OCI-LY7 (cell line): Measurements from ENCODE around the gene PLCG1. TPM values are rescaled to one million over a fixed set of nuclear protein-coding genes. Genes with fewer than 3 reads are reported as not detected.

Experiments used
- BruUV-seq: library from RNA; stranded (reverse); fragments of 400-500 nt; replicated peaks from 2 replicates; lab custom pipeline; 2021; lab: Mats Ljungman, UMichigan
- CTCF ChIA-PET: fragments of 300-600 bp; sonication (Branson Sonifier 250); formaldehyde crosslinking; loops from one replicate; lab custom pipeline; 2022; ENCODE audit warnings: antibody characterized with exemption; ENCODE audit not compliant: unreplicated experiment; lab: Charles Lee
- POLR2A ChIA-PET: fragments of 300-600 bp; sonication (Branson Sonifier 250); formaldehyde crosslinking; loops from one replicate; lab custom pipeline; 2022; ENCODE audit warnings: antibody characterized with exemption; lab: Charles Lee
- DNase-seq: peaks from one replicate; pipeline ENCODE4 v3.0.0-alpha.2; 2015; ENCODE audit warnings: low spot score
- H2AFZ ChIP-seq: fragments of 200-600 bp; sonication (generic), shearing (Covaris generic); 2 replicates; pipeline ENCODE4 v1.6.1; 2014; ENCODE audit warnings: mild to moderate bottlenecking, antibody characterized with exemption, low read length, moderate library complexity
- H3K27ac ChIP-seq: fragments of 200-600 bp; sonication (generic); 2 replicates; pipeline ENCODE4 v1.5.1; 2014; ENCODE audit warnings: mixed run types, low read depth, mild to moderate bottlenecking, moderate library complexity, low read length, inconsistent platforms; ENCODE audit not compliant: poor library complexity, severe bottlenecking
- H3K36me3 ChIP-seq: fragments of 200-600 bp; sonication (generic); 2 replicates; pipeline ENCODE4 v1.6.1; 2014; ENCODE audit warnings: mild to moderate bottlenecking, antibody characterized with exemption, low read length, moderate library complexity, mixed read lengths; ENCODE audit not compliant: insufficient read depth
- H3K4me1 ChIP-seq: fragments of 200-600 bp; sonication (generic); 2 replicates; pipeline ENCODE4 v1.5.1; 2014; ENCODE audit warnings: mild to moderate bottlenecking, low read length; ENCODE audit not compliant: insufficient read depth, poor library complexity, severe bottlenecking
- H3K4me2 ChIP-seq: fragments of 200-600 bp; sonication (generic); 2 replicates; pipeline ENCODE4 v1.6.1; 2014; ENCODE audit warnings: mild to moderate bottlenecking, low read length
- H3K4me3 ChIP-seq: fragments of 200-600 bp; sonication (generic); 2 replicates; pipeline ENCODE4 v1.5.1; 2014; ENCODE audit warnings: mild to moderate bottlenecking, low read depth, low read length; ENCODE audit not compliant: poor library complexity, severe bottlenecking
- H3K79me2 ChIP-seq: fragments of 200-600 bp; sonication (generic); 2 replicates; pipeline ENCODE4 v1.6.1; 2016; ENCODE audit warnings: low read depth, mild to moderate bottlenecking, low read length, moderate library complexity, mixed read lengths; ENCODE audit not compliant: insufficient read depth
- H3K9me2 ChIP-seq: fragments of 200-600 bp; sonication (generic); 2 replicates; pipeline ENCODE4 v1.6.1; 2016; ENCODE audit warnings: mild to moderate bottlenecking, low read length, mixed read lengths; ENCODE audit not compliant: insufficient read depth
- H3K9me3 ChIP-seq: fragments of 200-600 bp; sonication (generic); 2 replicates; pipeline ENCODE4 v1.6.1; 2014; ENCODE audit warnings: mild to moderate bottlenecking, mixed run types, low read length, mixed read lengths
- H4K20me1 ChIP-seq: fragments of 200-600 bp; sonication (generic); 2 replicates; pipeline ENCODE4 v1.6.1; 2014; ENCODE audit warnings: mild to moderate bottlenecking, antibody characterized with exemption, low read length, moderate library complexity, mixed read lengths; ENCODE audit not compliant: insufficient read depth
- CTCF ChIP-seq: fragments of 200-600 bp; sonication (generic); conservative IDR thresholded peaks from 2 replicates; pipeline ENCODE4 v1.5.1; 2014; ENCODE audit warnings: mild to moderate bottlenecking, antibody characterized with exemption, low read length, moderate library complexity, mixed read lengths
- EZH2phosphoT487 ChIP-seq: fragments of 200-600 bp; sonication (generic); IDR thresholded peaks from 2 replicates; pipeline ENCODE4 v1.6.1; 2018; ENCODE audit warnings: low read depth, borderline replicate concordance, mild to moderate bottlenecking, mixed run types, antibody characterized with exemption, low read length, moderate library complexity, mixed read lengths
- intact Hi-C: fragments of 100-400 bp; cut with micrococcal nuclease; formaldehyde crosslinking; loops from one replicate; pipeline ENCODE4 v1.10.0; 2022; ENCODE audit not compliant: unreplicated experiment
- total RNA-seq, 2 experiments: library from RNA; depleted of rRNA in 1 of 2; stranded (reverse); fragments of >200 nt in 1 of 2; shearing (Covaris generic) in 1 of 2; gene quantifications; 2 replicates each; pipeline ENCODE4 v1.2.3, GENCODE V29; 2014 to 2022

PLCG1 gene
- total RNA-seq, 2 experiments from 2014 or later, result 103 to 121 TPM

GRCh38 chr20:41213150-41213820, 75.9 kb downstream of the PLCG1 start:
- no TSS peak for BruUV-seq
- no peaks in the 10 kb centered on the region for H3K9me3 ChIP-seq
- CTCF ChIA-PET, result no interaction called here

GRCh38 chr20:41214202-41214601, 76.9 kb downstream of the PLCG1 start:
- TF ChIP-seq CTCF (no peak), EZH2phosphoT487 (no peak)
- ChIA-PET CTCF (no interaction called here), POLR2A (interaction anchor here (1.7 kb wide), 1 partner anchor 16 kb away, joined by 4 read pairs; no protein-coding TSS in a partner anchor)
- H3K36me3 ChIP-seq, result no peaks in the 10 kb centered on the region
- intact Hi-C loops, result no loop called here
- H2AFZ ChIP-seq, result no peak overlapping the region
- no peaks in the 10 kb centered on the region for H4K20me1 ChIP-seq
- no TSS peak for BruUV-seq
- no peak overlapping the region for H3K27ac ChIP-seq
- H3K79me2 ChIP-seq, result no peaks in the 10 kb centered on the region
- no peak overlapping the region for H3K4me3 ChIP-seq
- no peak overlapping the region for H3K4me2 ChIP-seq
- H3K9me3 ChIP-seq, result no peaks in the 10 kb centered on the region
- no peak for DNase-seq
- H3K9me2 ChIP-seq, result no peaks in the 10 kb centered on the region
- H3K4me1 ChIP-seq, result no peaks in the 10 kb centered on the region

More at GRCh38 chr20:41213150-41213820, 75.9 kb downstream of the PLCG1 start:
- no peak overlapping the region for H2AFZ ChIP-seq
- H3K79me2 ChIP-seq, result no peaks in the 10 kb centered on the region
- no peak for TF ChIP-seq CTCF
- no peak for TF ChIP-seq EZH2phosphoT487
- no peaks in the 10 kb centered on the region for H3K4me1 ChIP-seq
- DNase-seq, result no peak
- H3K27ac ChIP-seq, result no peak overlapping the region
- POLR2A ChIA-PET, result interaction anchor here (1.7 kb wide), 1 partner anchor 15 kb away, joined by 4 read pairs; no protein-coding TSS in a partner anchor
- no peaks in the 10 kb centered on the region for H3K36me3 ChIP-seq
- no peak overlapping the region for H3K4me3 ChIP-seq
- no peak overlapping the region for H3K4me2 ChIP-seq
- no peaks in the 10 kb centered on the region for H4K20me1 ChIP-seq
- H3K9me2 ChIP-seq, result no peaks in the 10 kb centered on the region
- intact Hi-C loops, result no loop called here

- H2AFZ ChIP-seq, result no peak overlapping the region
- ChIA-PET POLR2A (no interaction called here), CTCF (no interaction called here)
- no peaks in the 10 kb centered on the region for H3K9me3 ChIP-seq
- intact Hi-C loops, result no loop called here
- H3K4me3 ChIP-seq, result no peak overlapping the region
- no peak for TF ChIP-seq EZH2phosphoT487
- no peak for TF ChIP-seq CTCF
- H3K36me3 ChIP-seq, result no peaks in the 10 kb centered on the region
- H4K20me1 ChIP-seq, result no peaks in the 10 kb centered on the region
- H3K4me1 ChIP-seq, result no peaks in the 10 kb centered on the region
- no peak overlapping the region for H3K27ac ChIP-seq
- no peak for DNase-seq
- H3K4me2 ChIP-seq, result no peak overlapping the region
- no peaks in the 10 kb centered on the region for H3K9me2 ChIP-seq
- H3K79me2 ChIP-seq, result no peaks in the 10 kb centered on the region
- no TSS peak for BruUV-seq
Measured at GRCh38 chr20:41214666-41215065, 77.3 kb downstream of the PLCG1 start.
